Measurements from ENCODE around the gene COBL. TPM values are rescaled to one million over a fixed set of nuclear protein-coding genes. Genes with fewer than 3 reads are reported as not detected.

COBL gene
- total and polyA plus RNA-seq, 2 donors (not counting 3 experiments of a cell fraction or from before 2014, with no cell fraction given), result 0.11 TPM; not detected in 1

GRCh38 chr7:51029701-51030191 is 286.9 kb downstream of the COBL start:
- H3K27ac ChIP-seq (ENCODE audit: insufficient read depth, low read depth, low read length), result no peak overlapping the region
- ChIA-PET POLR2A (no interaction called here), CTCF (interaction anchor here (1.7 to 1.8 kb wide), 2 partner anchors 9 to 22 kb away, joined by 5 to 6 read pairs; no protein-coding TSS in a partner anchor)
- intact Hi-C loops (cut with micrococcal nuclease) (no loop called here), dilution Hi-C loops (cut with MboI; ENCODE audit: extremely low pct_ligation_motif_present, low sequenced_read_pairs) (no loop called here)
- no peaks in the 10 kb centered on the region for H4K20me1 ChIP-seq (replicated peaks; ENCODE audit: control insufficient read depth, extremely low read depth, insufficient read depth, low read length)
- H3K9ac ChIP-seq (replicated peaks; ENCODE audit: extremely low read depth, insufficient read depth, low read length), result no peak overlapping the region
- no peak for TF ChIP-seq CTCF (IDR thresholded peaks at IDR 0.05; ENCODE audit: extremely low read depth in 1 of 2, insufficient read depth in 1 of 2, low read depth in 1 of 2, low read length in 2 of 2)
- peak; percentile 39 for TF ChIP-seq FOS (IDR thresholded peaks at IDR 0.05; ENCODE audit: borderline replicate concordance, insufficient read depth, low read length)
- no peak for TF ChIP-seq JUN (IDR thresholded peaks at IDR 0.05; ENCODE audit: borderline replicate concordance, insufficient read depth, insufficient read length, low read depth)
- TF ChIP-seq MYC (IDR thresholded peaks at IDR 0.05; ENCODE audit: low read depth, low read length), result no peak
- TF ChIP-seq MAX (IDR thresholded peaks at IDR 0.05; ENCODE audit: insufficient read depth, insufficient read length), result no peak
- H3K79me2 ChIP-seq (ENCODE audit: control insufficient read depth, insufficient read depth, low read length), result no peaks in the 10 kb centered on the region
- peaks cover 6% of the 10 kb centered on the region for H3K4me1 ChIP-seq (ENCODE audit: control insufficient read depth, extremely low read depth, insufficient read depth, low read length)
- no peak overlapping the region for H2AFZ ChIP-seq (ENCODE audit: low read depth, low read length)
- DNase-seq (ENCODE audit: low read depth, low spot score) (peak; percentile 11), FAIRE-seq (peak; percentile 65)
- BruUV-seq (replicated peaks), result no TSS peak
- H3K9me1 ChIP-seq (replicated peaks; ENCODE audit: control insufficient read depth, extremely low read depth, insufficient read depth, low read length), result no peaks in the 10 kb centered on the region
- H3K9me3 ChIP-seq (replicated peaks; ENCODE audit: control insufficient read depth, insufficient read depth, low read length), result no peaks in the 10 kb centered on the region
- H3K27me3 ChIP-seq (ENCODE audit: control insufficient read depth in 2 of 2, insufficient read depth in 2 of 2, low read length in 2 of 2), result peaks cover 0 to 8% of the 10 kb centered on the region in 2 experiments
- H3K4me3 ChIP-seq (replicated peaks in 1 of 3; ENCODE audit: insufficient read depth in 1 of 3, low read depth in 1 of 3, low read length in 3 of 3), result no peak overlapping the region
- no peak overlapping the region for H3K4me2 ChIP-seq (ENCODE audit: insufficient read depth, low read length)
- no peaks in the 10 kb centered on the region for H3K36me3 ChIP-seq (ENCODE audit: control insufficient read depth in 2 of 2, extremely low read depth in 1 of 2, insufficient read depth in 2 of 2, low read length in 2 of 2)

GRCh38 chr7:51029131-51029530 is 287.5 kb downstream of the COBL start:
- ChIA-PET CTCF (interaction anchor here (1.7 to 1.8 kb wide), 2 partner anchors 9 to 22 kb away, joined by 5 to 6 read pairs; no protein-coding TSS in a partner anchor), POLR2A (no interaction called here)
- no peak for TF ChIP-seq FOS (IDR thresholded peaks at IDR 0.05; ENCODE audit: borderline replicate concordance, insufficient read depth, low read length)
- no peak for TF ChIP-seq POLR2AphosphoS5 (IDR thresholded peaks at IDR 0.05; ENCODE audit: insufficient read depth, low read depth, low read length)
- no peak for TF ChIP-seq JUN (IDR thresholded peaks at IDR 0.05; ENCODE audit: borderline replicate concordance, insufficient read depth, insufficient read length, low read depth)
- no peak for TF ChIP-seq EZH2 (IDR thresholded peaks at IDR 0.05; ENCODE audit: borderline replicate concordance, low read depth, low read length, severe bottlenecking)
- no peak for TF ChIP-seq GATA2 (IDR thresholded peaks at IDR 0.05; ENCODE audit: insufficient read depth, insufficient read length, low read depth, low read length)
- TF ChIP-seq MYC (IDR thresholded peaks at IDR 0.05; ENCODE audit: low read depth, low read length), result no peak
- no peak for TF ChIP-seq MAX (IDR thresholded peaks at IDR 0.05; ENCODE audit: insufficient read depth, insufficient read length)
- no peak for TF ChIP-seq POLR2A (IDR thresholded peaks at IDR 0.05; ENCODE audit: low read depth, low read length)
- no peak for TF ChIP-seq CTCF (IDR thresholded peaks at IDR 0.05; ENCODE audit: extremely low read depth in 1 of 2, insufficient read depth in 1 of 2, low read depth in 1 of 2, low read length in 2 of 2)
- Histone ChIP-seq H3K27me3 (ENCODE audit: control insufficient read depth in 2 of 2, insufficient read depth in 2 of 2, low read length in 2 of 2) (peaks cover 0 to 7% of the 10 kb centered on the region in 2 experiments), H3K79me2 (ENCODE audit: control insufficient read depth, insufficient read depth, low read length) (no peaks in the 10 kb centered on the region), H3K36me3 (ENCODE audit: control insufficient read depth in 2 of 2, extremely low read depth in 1 of 2, insufficient read depth in 2 of 2, low read length in 2 of 2) (no peaks in the 10 kb centered on the region), H3K27ac (ENCODE audit: insufficient read depth, low read depth, low read length) (no peak overlapping the region), H3K9ac (replicated peaks; ENCODE audit: extremely low read depth, insufficient read depth, low read length) (no peak overlapping the region), H3K9me1 (replicated peaks; ENCODE audit: control insufficient read depth, extremely low read depth, insufficient read depth, low read length) (no peaks in the 10 kb centered on the region), H2AFZ (ENCODE audit: low read depth, low read length) (no peak overlapping the region), H3K9me3 (replicated peaks; ENCODE audit: control insufficient read depth, insufficient read depth, low read length) (no peaks in the 10 kb centered on the region), H3K4me1 (ENCODE audit: control insufficient read depth, extremely low read depth, insufficient read depth, low read length) (peaks cover 6% of the 10 kb centered on the region), H4K20me1 (replicated peaks; ENCODE audit: control insufficient read depth, extremely low read depth, insufficient read depth, low read length) (no peaks in the 10 kb centered on the region), H3K4me2 (ENCODE audit: insufficient read depth, low read length) (no peak overlapping the region), H3K4me3 (replicated peaks in 1 of 3; ENCODE audit: insufficient read depth in 1 of 3, low read depth in 1 of 3, low read length in 3 of 3) (no peak overlapping the region)
- DNase-seq (ENCODE audit: low read depth, low spot score), result no peak
- no TSS peak for BruUV-seq (replicated peaks)
- FAIRE-seq, result no peak
- intact Hi-C loops (cut with micrococcal nuclease), result no loop called here
- dilution Hi-C loops (cut with MboI; ENCODE audit: extremely low pct_ligation_motif_present, low sequenced_read_pairs), result no loop called here
